HG03432 (cell line): ENCODE results near the gene SCNN1B.
"Not testable (repeated sequence)": the region's sequence is repeated elsewhere in the genome, so short reads cannot be mapped to it uniquely, and the experiment has no call there.

ENCODE experiments used
- ATAC-seq: cut with Tn5 transposase; IDR thresholded peaks from one replicate; pipeline ENCODE4 v1.9.1; 2021; ENCODE audit warnings: mild to moderate bottlenecking, moderate library complexity; ENCODE audit not compliant: unreplicated experiment

SCNN1B gene

DNA sequence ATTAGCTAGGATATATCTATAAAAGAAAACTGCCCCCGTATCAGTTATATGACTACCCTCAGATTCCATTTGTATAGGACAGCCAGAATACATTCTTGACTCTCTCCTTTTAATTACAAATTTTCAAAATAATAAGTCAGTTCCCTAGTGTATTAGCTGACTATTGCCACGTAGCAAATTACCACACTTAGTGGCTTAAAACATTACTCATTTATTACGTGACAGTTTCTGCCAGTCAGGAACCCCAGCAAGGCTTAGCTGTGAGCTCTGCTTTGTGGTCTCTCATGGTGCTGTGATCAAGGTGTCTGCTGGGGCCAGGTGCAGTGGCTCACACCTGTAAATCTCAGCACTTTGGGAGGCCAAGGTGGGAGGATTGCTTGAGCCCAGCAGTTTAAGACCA lies 13.9 kb upstream of the SCNN1B start:
- no peak for ATAC-seq

DNA sequence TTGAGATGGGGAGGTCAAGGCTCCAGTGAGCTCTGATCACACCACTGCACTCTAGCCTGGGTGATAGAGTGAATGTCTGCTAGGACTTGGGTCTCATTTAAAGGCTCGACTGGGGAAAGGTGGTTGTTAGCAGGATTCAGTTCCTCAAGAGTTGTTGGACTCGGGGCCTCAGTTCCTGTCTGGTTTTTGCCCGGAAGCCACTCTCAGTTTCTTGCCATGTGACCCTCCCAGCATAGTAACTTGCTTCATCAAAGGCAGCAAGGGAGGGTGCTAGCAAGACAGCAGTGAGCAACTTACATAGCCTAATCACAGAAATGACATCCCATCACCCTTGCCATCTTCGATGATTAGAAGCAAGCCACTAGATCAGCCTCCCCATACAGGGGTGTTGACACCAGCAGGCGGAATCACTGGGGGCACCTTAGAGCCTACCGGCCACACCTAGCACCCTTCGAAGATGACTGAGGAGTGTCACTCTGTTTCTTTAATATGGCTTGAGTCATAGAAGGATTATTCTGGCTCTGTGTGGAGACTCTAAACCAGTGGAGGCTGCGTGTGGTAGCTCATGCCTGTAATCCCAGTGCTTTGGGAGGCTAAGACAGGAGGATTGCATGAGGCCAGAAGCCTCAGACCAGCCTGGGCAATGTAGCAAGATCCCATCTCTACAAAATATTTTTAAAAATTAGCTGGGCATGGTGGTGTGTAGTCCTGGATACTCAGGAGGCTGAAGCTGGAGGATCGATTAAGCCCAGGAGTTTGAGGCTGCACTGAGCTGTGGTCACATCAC lies 13.2 kb upstream of the SCNN1B start:
- ATAC-seq = no peak

DNA sequence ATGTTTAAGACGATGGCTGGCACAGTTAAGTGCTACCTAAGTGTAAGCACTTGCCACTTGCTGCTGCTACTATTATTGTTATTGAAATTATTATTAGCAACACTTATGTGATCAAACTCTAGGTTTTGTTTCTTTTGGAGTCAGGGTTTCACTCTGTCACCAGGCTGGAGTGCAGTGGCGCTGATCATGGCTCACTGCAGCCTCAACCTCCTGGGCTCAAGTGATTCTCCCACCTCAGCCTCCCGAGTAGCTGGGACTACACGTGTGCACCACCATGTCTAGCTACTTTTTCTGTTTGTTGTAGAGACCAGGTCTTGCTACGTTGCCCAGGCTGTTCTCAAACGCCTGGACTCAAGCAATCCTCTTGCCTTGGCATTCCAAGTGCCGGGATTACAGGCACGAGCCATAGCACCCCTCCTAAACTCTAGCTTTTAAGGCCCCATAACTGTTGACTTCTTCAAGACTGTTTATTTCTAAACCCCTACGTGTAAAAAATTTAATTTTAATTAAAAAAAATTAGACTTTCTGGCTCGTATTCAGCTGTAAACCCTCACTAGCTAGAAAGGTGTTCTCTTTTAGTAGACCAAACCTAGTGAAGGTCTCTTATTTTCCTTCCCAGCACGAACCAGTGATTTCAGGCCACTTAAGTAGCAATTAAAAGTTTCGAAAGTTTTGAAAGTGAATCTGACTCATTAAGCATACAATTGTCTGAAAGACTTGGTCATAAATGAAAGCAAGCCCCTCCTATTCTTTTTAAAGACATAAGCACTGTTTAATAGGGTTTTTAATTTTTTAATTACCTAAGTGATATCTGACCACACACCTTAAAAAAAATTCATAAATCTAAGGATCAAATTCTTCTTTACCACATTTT lies 11.7 kb upstream of the SCNN1B start:
- ATAC-seq = no peak

- peak; percentile 65 for ATAC-seq
These were observed 9.1 kb upstream of the SCNN1B start for GRCh38 chr16:23293016-23293415.

GRCh38 chr16:23294260-23294659 lies 7.8 kb upstream of the SCNN1B start:
- ATAC-seq = no peak

DNA sequence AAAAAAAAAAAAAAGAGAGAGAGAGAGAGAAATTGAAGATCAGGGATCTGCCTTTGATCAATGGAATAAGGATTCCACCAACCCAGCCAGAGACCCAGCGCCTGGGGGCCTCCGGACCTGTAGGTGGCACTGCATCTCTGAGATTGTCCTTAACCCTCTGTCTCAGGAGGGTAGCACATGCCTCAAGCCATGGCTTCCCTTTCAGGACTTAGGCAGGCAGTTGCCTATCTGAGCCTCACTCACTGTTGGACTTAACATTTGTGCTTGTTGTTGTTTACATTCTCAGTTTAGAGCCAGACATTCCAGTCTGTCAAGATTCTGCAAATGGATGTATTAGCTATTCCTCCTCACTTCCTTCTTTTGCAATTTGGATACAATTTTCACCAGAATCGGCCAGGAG lies 5.1 kb upstream of the SCNN1B start:
- no peak for ATAC-seq

GRCh38 chr16:23298290-23298915 lies 3.7 kb upstream of the SCNN1B start:
- no peak for ATAC-seq

- ATAC-seq = not testable (repeated sequence)
These were observed 2.3 kb upstream of the SCNN1B start for GRCh38 chr16:23299815-23300214.

GRCh38 chr16:23301251-23302044 lies 654 bp upstream of the SCNN1B start:
- no peak for ATAC-seq

- no peak for ATAC-seq
These were observed 1.6 kb downstream of the SCNN1B start for GRCh38 chr16:23303685-23304084.

DNA sequence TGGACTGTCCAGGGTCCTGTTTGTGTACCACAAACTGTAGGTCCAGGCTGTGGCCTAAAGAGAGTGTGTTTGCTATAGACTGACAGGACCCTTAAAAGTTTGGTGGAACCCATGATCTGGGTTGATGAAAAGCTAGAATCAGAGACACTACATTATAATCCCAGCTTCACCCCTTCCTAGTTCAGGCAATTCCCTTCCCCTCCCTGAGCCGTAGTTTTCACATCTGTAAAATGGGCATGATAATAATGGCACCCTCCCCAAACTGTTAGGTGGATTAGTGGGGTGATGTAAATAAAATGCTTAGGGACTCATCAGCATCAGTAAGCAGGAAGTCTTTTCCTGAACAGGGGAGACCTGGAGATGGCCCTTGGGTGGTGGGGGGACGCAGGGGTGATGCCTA lies 2.5 kb downstream of the SCNN1B start:
- no peak for ATAC-seq

GRCh38 chr16:23306199-23307100 lies 4.3 kb downstream of the SCNN1B start:
- ATAC-seq = no peak

- ATAC-seq = no peak
These were observed 8.1 kb downstream of the SCNN1B start for GRCh38 chr16:23310217-23310616.

GRCh38 chr16:23310744-23311143 lies 8.6 kb downstream of the SCNN1B start:
- no peak for ATAC-seq

DNA sequence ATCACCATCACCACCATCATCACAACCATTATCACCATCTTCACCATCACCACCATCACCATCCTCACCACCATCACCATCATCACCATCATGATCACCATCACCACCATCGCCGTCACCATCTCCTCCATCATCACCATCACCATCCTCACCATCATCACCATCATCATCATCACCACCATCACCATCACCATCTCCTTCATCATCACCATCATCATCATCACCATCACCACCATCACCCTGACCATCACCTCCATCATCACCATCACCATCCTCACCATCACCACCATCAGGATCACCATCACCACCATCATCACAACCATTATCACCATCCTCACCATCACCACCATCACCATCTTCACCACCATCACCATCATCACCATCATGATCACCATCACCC lies 14.1 kb downstream of the SCNN1B start:
- no peak for ATAC-seq

GRCh38 chr16:23316634-23317265 lies 14.6 kb downstream of the SCNN1B start:
- ATAC-seq = no peak

DNA sequence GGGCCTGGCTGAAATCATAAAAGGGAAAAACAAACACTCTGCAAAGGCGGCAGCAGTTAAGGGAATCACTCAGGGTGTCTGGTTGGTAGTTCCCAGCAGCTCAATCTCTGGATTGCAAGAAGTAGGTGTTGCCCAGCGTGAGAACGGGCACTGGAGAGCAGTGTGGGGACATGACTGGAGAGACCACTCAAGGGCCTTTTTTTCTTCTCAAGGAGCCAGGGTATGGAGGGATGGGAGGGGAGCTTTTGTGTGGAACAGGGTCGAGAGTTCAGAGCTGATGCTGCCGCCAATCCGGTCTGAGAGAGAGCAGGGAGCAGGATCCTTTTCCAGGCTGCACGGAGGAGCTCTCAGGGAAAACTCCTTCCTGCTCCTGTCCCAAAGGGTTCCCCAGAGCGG lies 15.2 kb downstream of the SCNN1B start:
- ATAC-seq = no peak

DNA sequence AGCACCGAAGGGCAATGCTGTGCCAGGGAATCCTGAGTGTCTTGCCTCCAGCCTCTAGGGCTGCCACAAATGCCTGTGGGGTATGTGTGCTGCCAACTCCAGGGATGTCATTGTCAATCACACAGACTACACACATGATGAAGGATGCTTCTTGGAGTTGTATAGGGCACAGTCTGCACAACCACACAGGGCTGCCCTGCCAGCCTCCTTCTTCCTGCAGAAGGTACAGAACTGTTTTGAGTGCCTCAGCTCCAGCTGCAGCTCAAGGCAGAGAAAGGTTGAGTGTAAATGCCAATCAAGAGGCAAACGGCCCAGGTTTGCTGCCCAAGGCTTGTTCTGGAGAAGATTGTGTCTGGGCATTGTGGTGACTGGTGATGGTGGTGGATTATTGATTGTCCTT lies 15.6 kb downstream of the SCNN1B start:
- no peak for ATAC-seq

GRCh38 chr16:23318639-23319038 lies 16.5 kb downstream of the SCNN1B start:
- ATAC-seq = no peak
